IPS-18a (cell line): ENCODE data around the gene MRPS25.

ENCODE experiments used
- H3K27ac ChIP-seq: one replicate; pipeline ENCODE4 v1.5.1; 2013; ENCODE audit warnings: low read length
- H3K27me3 ChIP-seq: one replicate; pipeline ENCODE4 v1.6.1; 2013; ENCODE audit warnings: mild to moderate bottlenecking, low read length; ENCODE audit not compliant: control insufficient read depth, insufficient read depth
- H3K36me3 ChIP-seq: one replicate; pipeline ENCODE4 v1.6.1; 2013; ENCODE audit warnings: low read depth, low read length; ENCODE audit not compliant: control insufficient read depth
- H3K4me1 ChIP-seq: one replicate; pipeline ENCODE4 v1.6.1; 2013; ENCODE audit warnings: low read depth, low read length; ENCODE audit not compliant: control insufficient read depth
- H3K4me3 ChIP-seq: one replicate; pipeline ENCODE4 v1.5.1; 2013; ENCODE audit warnings: low read length
- H3K9ac ChIP-seq: one replicate; pipeline ENCODE4 v1.6.1; 2013; ENCODE audit warnings: mild to moderate bottlenecking, low read length, moderate library complexity
- H3K9me3 ChIP-seq: one replicate; pipeline ENCODE4 v1.6.1; 2013; ENCODE audit warnings: low read depth, low read length; ENCODE audit not compliant: control insufficient read depth

MRPS25 gene

DNA sequence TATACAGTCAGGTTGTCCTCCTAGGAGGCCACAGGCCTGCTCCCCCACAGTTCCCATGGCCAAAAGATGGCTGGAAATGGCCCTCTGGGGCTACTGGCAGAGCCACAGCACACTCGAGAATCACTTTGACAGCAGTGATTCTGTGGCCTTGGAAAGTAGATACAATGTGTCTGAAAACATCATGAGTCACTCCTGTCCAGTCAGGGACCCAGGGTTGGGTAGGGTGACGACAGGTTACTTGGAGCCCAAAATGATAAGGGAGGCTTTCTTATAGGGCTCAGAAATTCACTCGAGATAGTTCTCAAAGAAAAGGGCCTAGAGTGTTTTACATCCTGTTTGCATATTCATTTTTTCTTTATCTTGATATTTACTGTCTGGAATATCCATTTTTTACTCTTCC lies 24.3 kb downstream of the MRPS25 start:
- Histone ChIP-seq H3K9me3 (no peaks in the 10 kb centered on the region), H3K27ac (no peak overlapping the region), H3K9ac (no peak overlapping the region), H3K4me3 (no peak overlapping the region), H3K4me1 (no peaks in the 10 kb centered on the region), H3K27me3 (no peaks in the 10 kb centered on the region), H3K36me3 (peaks cover 90% of the 10 kb centered on the region)

GRCh38 chr3:15038306-15038705 lies 26.8 kb downstream of the MRPS25 start:
- no peak overlapping the region for H3K27ac ChIP-seq
- H3K9me3 ChIP-seq = no peaks in the 10 kb centered on the region
- H3K27me3 ChIP-seq = no peaks in the 10 kb centered on the region
- H3K4me3 ChIP-seq = no peak overlapping the region
- no peaks in the 10 kb centered on the region for H3K4me1 ChIP-seq
- H3K36me3 ChIP-seq = peaks cover 88% of the 10 kb centered on the region
- no peak overlapping the region for H3K9ac ChIP-seq

DNA sequence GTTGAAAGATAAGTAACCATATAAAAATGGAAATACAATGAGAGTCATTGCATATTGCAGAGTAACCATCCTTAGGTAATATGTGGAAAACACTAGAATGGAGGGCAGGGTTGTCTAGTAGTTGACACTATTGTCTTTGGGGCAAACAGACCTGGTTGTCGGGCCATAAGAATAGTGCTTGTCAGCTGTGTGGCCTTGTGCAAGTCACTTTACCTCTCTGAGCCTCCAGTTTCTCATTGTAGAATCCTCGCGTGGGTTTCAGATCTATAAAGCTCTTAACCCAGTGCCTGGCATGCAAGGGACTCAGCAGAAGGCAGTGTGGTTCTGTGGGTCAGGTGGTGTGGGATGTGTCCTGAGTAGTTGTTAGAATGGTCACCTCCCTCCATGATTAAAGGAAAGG lies 32.0 kb downstream of the MRPS25 start:
- peaks cover 89% of the 10 kb centered on the region for H3K36me3 ChIP-seq
- H3K9ac ChIP-seq = no peak overlapping the region
- H3K4me1 ChIP-seq = no peaks in the 10 kb centered on the region
- H3K27ac ChIP-seq = no peak overlapping the region
- H3K27me3 ChIP-seq = no peaks in the 10 kb centered on the region
- H3K4me3 ChIP-seq = no peak overlapping the region
- no peaks in the 10 kb centered on the region for H3K9me3 ChIP-seq

DNA sequence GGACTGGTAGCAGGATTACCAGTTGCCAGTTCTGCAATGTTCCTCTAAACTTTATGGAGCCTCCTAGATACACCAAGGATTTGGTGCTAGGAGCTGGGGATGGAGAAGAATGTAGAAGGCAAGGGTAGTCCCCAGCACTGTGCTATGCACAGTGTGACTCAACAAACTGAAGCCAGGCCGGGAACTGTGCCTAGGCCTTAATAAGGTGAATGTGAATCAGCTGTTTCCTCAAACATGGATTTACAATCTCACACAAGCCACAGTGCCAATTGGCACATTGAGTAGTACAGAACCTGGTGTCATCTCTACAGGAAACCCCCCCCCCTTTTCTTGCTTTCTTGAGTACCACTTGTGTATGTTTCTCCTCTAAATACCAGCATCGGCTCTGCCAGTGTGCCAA lies 32.5 kb downstream of the MRPS25 start:
- no peaks in the 10 kb centered on the region for H3K4me1 ChIP-seq
- no peaks in the 10 kb centered on the region for H3K27me3 ChIP-seq
- H3K9me3 ChIP-seq = no peaks in the 10 kb centered on the region
- H3K4me3 ChIP-seq = no peak overlapping the region
- H3K9ac ChIP-seq = no peak overlapping the region
- H3K27ac ChIP-seq = no peak overlapping the region
- H3K36me3 ChIP-seq = peaks cover 89% of the 10 kb centered on the region

GRCh38 chr3:15029625-15030024 lies 35.5 kb downstream of the MRPS25 start:
- peaks cover 5% of the 10 kb centered on the region for H3K4me1 ChIP-seq
- no peak overlapping the region for H3K9ac ChIP-seq
- H3K27ac ChIP-seq = no peak overlapping the region
- peaks cover 87% of the 10 kb centered on the region for H3K36me3 ChIP-seq
- no peak overlapping the region for H3K4me3 ChIP-seq
- H3K9me3 ChIP-seq = no peaks in the 10 kb centered on the region
- H3K27me3 ChIP-seq = no peaks in the 10 kb centered on the region

DNA sequence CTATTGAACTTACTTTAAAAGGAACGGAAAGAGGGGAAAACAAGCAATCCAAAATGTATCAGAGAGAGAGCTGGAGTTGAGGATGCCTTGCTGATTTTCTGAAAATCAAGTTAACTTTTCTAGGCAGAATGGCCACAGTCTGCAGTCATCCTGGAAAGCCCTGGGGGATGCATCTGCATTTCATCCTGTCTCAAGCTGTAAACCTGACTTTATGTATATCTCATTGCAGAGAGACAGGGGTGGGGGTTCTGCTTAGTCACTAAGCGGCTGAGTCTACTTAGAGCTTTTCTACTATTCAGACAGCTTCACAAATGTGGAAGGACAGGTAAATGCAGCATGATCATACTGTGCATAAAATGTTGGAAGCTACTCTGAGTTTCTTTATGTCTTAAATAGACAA lies 41.4 kb downstream of the MRPS25 start:
- Histone ChIP-seq H3K4me1 (peaks cover 5% of the 10 kb centered on the region), H3K9me3 (no peaks in the 10 kb centered on the region), H3K27me3 (no peaks in the 10 kb centered on the region), H3K9ac (no peak overlapping the region), H3K4me3 (no peak overlapping the region), H3K27ac (no peak overlapping the region), H3K36me3 (peaks cover 86% of the 10 kb centered on the region)

DNA sequence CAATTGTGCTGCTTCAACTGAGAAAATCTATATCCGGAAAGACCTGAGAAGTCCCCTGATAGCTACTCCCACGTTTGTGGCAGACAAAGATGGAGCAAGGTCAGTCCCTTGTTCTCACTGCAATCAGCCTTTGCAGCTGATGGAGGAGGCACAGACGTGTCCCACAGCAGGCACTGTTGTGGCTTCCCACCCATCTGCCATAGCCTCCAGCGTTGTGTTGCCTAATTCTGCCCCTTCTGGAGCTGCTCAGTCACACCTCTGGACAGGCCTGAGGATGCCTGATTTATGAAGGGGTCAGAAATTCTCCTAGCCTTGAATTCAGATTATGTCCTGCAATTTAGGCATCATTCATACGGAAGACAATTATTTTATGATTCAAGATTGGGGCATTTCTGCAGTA lies 41.9 kb downstream of the MRPS25 start:
- Histone ChIP-seq H3K36me3 (peaks cover 81% of the 10 kb centered on the region), H3K27ac (no peak overlapping the region)

GRCh38 chr3:15017191-15017590 lies 47.9 kb downstream of the MRPS25 start:
- no peak overlapping the region for H3K4me3 ChIP-seq

More for the DNA sequence above, 41.9 kb downstream of the MRPS25 start:
- H3K4me3 ChIP-seq = no peak overlapping the region
- peaks cover 5% of the 10 kb centered on the region for H3K4me1 ChIP-seq
- H3K9me3 ChIP-seq = no peaks in the 10 kb centered on the region
- no peaks in the 10 kb centered on the region for H3K27me3 ChIP-seq
- H3K9ac ChIP-seq = no peak overlapping the region

GRCh38 chr3:15015456-15015855 lies 49.7 kb downstream of the MRPS25 start:
- H3K36me3 ChIP-seq = peaks cover 56% of the 10 kb centered on the region
- no peaks in the 10 kb centered on the region for H3K27me3 ChIP-seq

More at GRCh38 chr3:15017191-15017590, 47.9 kb downstream of the MRPS25 start:
- H3K4me1 ChIP-seq = no peaks in the 10 kb centered on the region
- no peak overlapping the region for H3K9ac ChIP-seq
- no peak overlapping the region for H3K27ac ChIP-seq
- H3K9me3 ChIP-seq = no peaks in the 10 kb centered on the region
- H3K27me3 ChIP-seq = no peaks in the 10 kb centered on the region
- H3K36me3 ChIP-seq = peaks cover 69% of the 10 kb centered on the region

GRCh38 chr3:15014606-15015328 lies 50.3 kb downstream of the MRPS25 start:
- H3K27ac ChIP-seq = no peak overlapping the region
- H3K9me3 ChIP-seq = no peaks in the 10 kb centered on the region
- H3K36me3 ChIP-seq = peaks cover 49% of the 10 kb centered on the region
- no peaks in the 10 kb centered on the region for H3K4me1 ChIP-seq
- no peaks in the 10 kb centered on the region for H3K27me3 ChIP-seq
- no peak overlapping the region for H3K4me3 ChIP-seq
- H3K9ac ChIP-seq = no peak overlapping the region

More at GRCh38 chr3:15015456-15015855, 49.7 kb downstream of the MRPS25 start:
- H3K4me1 ChIP-seq = no peaks in the 10 kb centered on the region
- H3K4me3 ChIP-seq = no peak overlapping the region
- H3K9me3 ChIP-seq = no peaks in the 10 kb centered on the region
- H3K27ac ChIP-seq = no peak overlapping the region
- no peak overlapping the region for H3K9ac ChIP-seq

GRCh38 chr3:15011174-15011573 lies 53.9 kb downstream of the MRPS25 start:
- H3K9ac ChIP-seq = no peak overlapping the region
- peaks cover 27% of the 10 kb centered on the region for H3K36me3 ChIP-seq
- H3K27ac ChIP-seq = no peak overlapping the region
- no peaks in the 10 kb centered on the region for H3K4me1 ChIP-seq
- H3K27me3 ChIP-seq = no peaks in the 10 kb centered on the region
- no peak overlapping the region for H3K4me3 ChIP-seq
- no peaks in the 10 kb centered on the region for H3K9me3 ChIP-seq

GRCh38 chr3:15010664-15011063 lies 54.5 kb downstream of the MRPS25 start:
- no peaks in the 10 kb centered on the region for H3K4me1 ChIP-seq
- H3K27ac ChIP-seq = no peak overlapping the region
- H3K9ac ChIP-seq = no peak overlapping the region
- H3K9me3 ChIP-seq = no peaks in the 10 kb centered on the region
- H3K4me3 ChIP-seq = no peak overlapping the region
- H3K27me3 ChIP-seq = no peaks in the 10 kb centered on the region
- H3K36me3 ChIP-seq = peaks cover 27% of the 10 kb centered on the region
